AG10803 (cell line): ENCODE results near the gene ECSIT.
A peak's percentile ranks its signal among the peaks of the same experiment; 100 is the strongest.

Source experiments
- DNase-seq: peaks from one replicate; pipeline ENCODE4 v3.0.0; 2010; ENCODE audit warnings: low read depth
- H3K4me3 ChIP-seq: 2 replicates; pipeline ENCODE4 v1.5.1; 2011; ENCODE audit warnings: mild to moderate bottlenecking, low read length, control low read depth
- TF ChIP-seq, protein P1 (sequence below): conservative IDR thresholded peaks from 2 replicates; pipeline ENCODE4 v1.5.1; 2011; ENCODE audit warnings: mild to moderate bottlenecking, low read length, control low read depth, inconsistent platforms

Gene ECSIT

DNA sequence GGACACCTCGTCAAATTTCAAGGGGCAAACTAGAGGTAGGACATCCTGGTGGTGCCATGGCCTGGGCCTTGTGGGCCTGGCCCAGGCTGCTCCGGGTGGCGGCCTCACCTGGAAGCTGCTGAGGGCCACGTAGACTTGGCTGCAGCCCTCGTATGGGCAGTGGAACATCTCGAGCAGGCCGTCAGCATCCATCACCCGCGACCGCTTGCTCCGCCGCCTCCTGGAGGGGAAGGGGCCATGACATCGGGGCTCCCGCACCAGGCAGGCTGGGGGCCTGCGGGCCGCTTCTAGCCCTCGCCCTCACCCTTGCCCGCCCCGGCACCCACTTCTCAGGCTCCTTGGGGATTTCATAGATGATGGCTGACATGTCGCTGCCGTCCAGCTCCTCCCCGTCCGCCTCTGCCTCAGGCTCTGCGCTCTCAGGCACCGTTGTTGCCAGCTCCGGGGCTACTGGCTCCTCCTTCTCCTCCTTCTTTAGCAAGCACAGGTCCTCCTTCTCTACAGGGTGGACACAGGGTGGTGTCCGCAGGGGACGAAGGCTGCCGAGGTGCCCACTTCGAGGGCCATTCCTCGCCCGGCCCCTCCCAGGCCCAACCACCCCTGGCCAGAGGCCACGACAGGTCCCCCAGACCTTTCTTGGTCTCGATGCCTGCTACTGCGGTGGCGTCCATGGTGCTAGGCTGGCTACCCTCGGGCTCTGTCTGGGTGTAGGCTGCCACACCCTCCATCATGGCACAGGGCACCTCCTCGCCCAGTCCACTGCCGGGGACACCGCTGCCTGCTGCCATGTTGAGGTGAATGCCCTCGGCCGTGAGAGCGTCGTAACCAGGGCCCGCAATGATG is 42.1 kb downstream of the ECSIT start:
- DNase-seq = no peak
- TF ChIP-seq, protein P1, sequence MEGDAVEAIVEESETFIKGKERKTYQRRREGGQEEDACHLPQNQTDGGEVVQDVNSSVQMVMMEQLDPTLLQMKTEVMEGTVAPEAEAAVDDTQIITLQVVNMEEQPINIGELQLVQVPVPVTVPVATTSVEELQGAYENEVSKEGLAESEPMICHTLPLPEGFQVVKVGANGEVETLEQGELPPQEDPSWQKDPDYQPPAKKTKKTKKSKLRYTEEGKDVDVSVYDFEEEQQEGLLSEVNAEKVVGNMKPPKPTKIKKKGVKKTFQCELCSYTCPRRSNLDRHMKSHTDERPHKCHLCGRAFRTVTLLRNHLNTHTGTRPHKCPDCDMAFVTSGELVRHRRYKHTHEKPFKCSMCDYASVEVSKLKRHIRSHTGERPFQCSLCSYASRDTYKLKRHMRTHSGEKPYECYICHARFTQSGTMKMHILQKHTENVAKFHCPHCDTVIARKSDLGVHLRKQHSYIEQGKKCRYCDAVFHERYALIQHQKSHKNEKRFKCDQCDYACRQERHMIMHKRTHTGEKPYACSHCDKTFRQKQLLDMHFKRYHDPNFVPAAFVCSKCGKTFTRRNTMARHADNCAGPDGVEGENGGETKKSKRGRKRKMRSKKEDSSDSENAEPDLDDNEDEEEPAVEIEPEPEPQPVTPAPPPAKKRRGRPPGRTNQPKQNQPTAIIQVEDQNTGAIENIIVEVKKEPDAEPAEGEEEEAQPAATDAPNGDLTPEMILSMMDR = no peak
- no peak overlapping the region for H3K4me3 ChIP-seq

DNA sequence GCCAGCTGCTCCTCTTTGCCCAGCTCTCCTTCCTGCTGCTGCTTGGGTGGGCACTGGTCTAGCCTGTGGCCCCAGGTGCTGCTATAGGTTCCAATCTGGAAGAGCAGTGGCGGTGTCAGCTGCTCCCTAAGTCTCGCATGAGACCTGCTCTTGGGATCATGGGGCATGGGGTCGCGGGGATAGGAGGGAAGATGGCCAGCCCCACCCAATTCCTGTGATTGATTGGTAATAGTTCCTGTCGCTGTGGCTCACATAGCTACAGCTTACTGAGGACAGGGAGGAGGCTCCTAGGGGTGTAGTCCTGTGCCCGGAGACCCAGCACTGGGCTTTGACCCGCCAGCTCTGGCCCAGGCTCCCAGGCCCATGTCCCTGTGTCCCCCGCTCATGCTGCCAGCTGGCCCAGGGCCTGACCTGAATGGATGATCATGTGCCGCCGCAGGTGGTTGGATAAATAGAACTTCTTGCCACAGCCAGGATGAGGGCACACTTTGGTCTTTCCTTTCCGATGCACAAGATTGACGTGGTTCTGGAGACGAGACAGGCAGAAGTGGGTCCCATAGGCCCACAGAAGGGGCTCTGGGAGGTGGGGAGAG is 43.6 kb downstream of the ECSIT start:
- H3K4me3 ChIP-seq = no peak overlapping the region
- TF ChIP-seq, protein P1 = no peak
- DNase-seq = no peak

DNA sequence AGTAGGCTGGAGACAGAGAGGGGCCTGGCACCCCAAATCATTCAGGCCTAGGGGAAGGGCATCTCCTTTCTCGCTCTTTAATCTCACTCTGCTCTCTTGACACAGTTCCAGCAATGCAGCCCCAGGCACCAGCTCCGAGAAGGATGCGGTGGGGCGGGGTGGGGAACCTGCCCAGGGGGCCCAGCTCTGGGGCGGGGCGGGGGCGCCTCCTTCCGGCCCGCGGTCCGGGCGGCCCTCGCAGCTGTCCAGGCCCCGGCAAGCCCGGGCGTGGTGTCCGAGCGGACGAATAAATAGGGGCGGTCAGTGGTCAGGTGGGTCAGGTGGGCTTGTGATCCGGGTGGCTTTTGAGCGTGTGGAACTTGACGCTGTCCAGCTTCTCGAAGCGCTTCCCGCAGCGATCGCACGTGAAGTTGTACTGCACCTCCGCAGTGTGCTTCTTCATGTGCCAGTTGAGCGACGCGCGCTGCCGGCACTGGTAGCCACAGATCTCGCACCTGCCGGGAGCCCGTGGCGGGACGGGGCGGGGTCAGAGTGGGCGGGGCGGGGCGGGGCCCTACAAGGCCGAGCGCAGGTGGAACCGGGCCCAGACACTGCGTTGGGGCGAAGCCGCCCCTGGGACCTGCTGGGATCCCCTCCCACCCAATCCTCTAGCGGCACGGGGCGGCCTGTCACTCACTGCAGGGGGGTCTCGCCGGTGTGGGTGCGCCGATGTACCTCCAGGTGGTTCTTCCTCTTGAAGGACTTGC is 45.4 kb downstream of the ECSIT start:
- TF ChIP-seq, protein P1 = no peak
- H3K4me3 ChIP-seq = no peak overlapping the region
- no peak for DNase-seq

DNA sequence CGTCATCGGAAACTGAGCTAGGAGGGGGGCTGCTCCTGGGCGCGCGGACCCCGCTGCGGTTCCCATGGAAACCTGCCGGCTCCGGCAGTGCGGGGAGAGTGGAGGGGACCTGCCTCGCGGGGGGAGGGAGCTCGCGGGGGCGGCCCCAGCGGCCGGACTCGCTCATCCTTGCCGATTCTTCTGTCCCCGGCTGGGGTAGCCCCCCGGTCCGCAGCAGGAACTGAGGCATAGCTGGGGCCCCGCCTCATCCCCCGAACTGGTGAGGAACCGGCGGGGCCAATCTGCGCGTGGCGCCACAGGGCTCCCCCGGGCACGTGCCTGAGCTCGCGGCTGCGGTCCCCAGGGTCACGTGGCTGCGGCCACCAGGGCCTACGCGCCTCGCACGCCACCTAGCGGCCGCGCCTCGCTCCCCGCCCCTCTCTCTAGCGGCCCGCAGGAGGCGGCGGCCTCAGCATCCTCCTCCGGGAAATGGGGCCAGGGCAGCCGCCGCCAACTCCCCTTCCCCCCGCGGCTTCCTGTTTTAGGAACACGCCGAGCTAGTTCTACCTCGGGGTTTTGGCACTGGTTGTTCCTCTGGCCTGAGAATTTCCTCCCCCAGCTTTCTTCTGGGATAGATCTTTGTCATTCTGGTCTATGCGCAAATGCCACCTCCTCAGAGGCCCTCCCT is 46.4 kb downstream of the ECSIT start:
- peak overlapping the region; percentile 45 for H3K4me3 ChIP-seq
- peak; percentile 71 for DNase-seq
- TF ChIP-seq, protein P1 = peak; percentile 59

DNA sequence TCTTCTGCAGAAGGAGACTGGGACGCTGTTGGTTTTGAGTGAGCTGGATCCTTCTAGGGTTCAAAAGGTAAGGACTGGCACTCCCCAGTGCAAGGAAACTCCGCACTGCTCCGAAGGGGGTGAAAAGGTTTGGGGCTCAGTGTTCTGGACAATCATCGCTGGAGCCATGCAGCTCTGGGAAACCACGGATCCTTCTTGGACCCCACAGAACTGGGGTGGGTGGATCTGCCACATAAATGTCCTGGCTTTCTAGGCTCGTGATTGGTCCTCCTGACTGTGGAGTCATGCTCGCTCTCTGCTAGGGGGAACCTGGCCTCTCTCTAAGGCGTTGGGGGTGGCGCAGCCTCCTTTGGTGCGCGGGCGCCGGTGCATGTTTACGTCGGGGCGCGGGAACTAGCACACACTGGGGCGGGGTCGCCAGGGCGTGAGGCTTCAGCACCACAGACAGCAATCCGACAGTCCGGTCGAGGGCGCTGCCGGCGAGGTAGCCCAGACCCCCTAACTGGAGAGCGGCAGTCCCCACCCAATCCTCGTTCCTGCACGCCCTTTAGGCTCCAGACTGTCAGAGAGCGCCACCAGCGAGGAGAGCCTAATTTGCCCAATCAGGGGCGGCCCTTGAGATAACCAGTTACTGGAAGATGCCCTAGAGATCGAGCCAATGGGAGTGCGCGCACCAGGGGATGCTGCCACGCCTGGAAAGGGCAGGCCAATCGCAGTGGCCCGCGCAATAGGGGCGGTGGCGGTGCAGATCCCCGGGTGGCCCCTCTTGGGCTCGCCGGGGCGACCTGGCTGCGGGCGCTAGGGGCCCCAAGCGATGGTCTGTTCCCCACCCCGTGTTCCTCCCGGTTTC is 47.2 kb downstream of the ECSIT start:
- DNase-seq = peak; percentile 82
- H3K4me3 ChIP-seq = peak overlapping the region; percentile 45
- TF ChIP-seq, protein P1 = no peak
